Liver (tissue), 9 donors: ENCODE data around the gene RSU1. TPM values are rescaled to one million over a fixed set of nuclear protein-coding genes. Genes with fewer than 3 reads are reported as not detected.

Source experiments
- DNase-seq: peaks from one replicate; pipeline ENCODE4 v3.0.0-alpha.2; 2017; ENCODE audit warnings: low spot score
- H3K27ac ChIP-seq, 2 donors: one replicate each; pipeline ENCODE4 v1.7.0; 2013; ENCODE audit warnings: inconsistent platforms in 2 of 2, low read length in 2 of 2, control low read depth in 1 of 2, low read depth in 1 of 2, mild to moderate bottlenecking in 1 of 2
- H3K27me3 ChIP-seq, 4 donors: one replicate each; pipeline versions ENCODE4 v1.6.1 to v1.7.0; 2013; ENCODE audit warnings: low read length in 3 of 4, inconsistent platforms in 1 of 4, mild to moderate bottlenecking in 1 of 4, moderate library complexity in 1 of 4; ENCODE audit not compliant: control insufficient read depth in 4 of 4, insufficient read depth in 4 of 4
- H3K36me3 ChIP-seq, 4 donors: one replicate each; pipeline versions ENCODE4 v1.6.1 to v1.7.0; 2013; ENCODE audit warnings: low read length in 3 of 4, mild to moderate bottlenecking in 3 of 4, low read depth in 1 of 4, moderate library complexity in 1 of 4; ENCODE audit not compliant: control insufficient read depth in 4 of 4, insufficient read depth in 3 of 4
- H3K4me1 ChIP-seq, 4 donors: one replicate each; pipeline versions ENCODE4 v1.6.1 to v1.7.0; 2013; ENCODE audit warnings: low read length in 3 of 4, mild to moderate bottlenecking in 3 of 4, moderate library complexity in 1 of 4; ENCODE audit not compliant: control insufficient read depth in 4 of 4, insufficient read depth in 4 of 4
- H3K4me3 ChIP-seq, 3 donors: one replicate each; pipeline versions ENCODE4 v1.6.1 to v1.7.0; 2013; ENCODE audit warnings: low read length in 3 of 3, control low read depth in 1 of 3, low read depth in 1 of 3, mild to moderate bottlenecking in 1 of 3
- H3K9ac ChIP-seq, 2 donors: one replicate each; pipeline ENCODE4 v1.7.0; 2013; ENCODE audit warnings: low read length in 2 of 2, mild to moderate bottlenecking in 2 of 2, moderate library complexity in 2 of 2, control low read depth in 1 of 2, low read depth in 1 of 2
- H3K9me3 ChIP-seq, 4 donors: one replicate each; pipeline versions ENCODE4 v1.6.1 to v1.7.0; 2013; ENCODE audit warnings: low read length in 3 of 4; ENCODE audit not compliant: control insufficient read depth in 4 of 4
- EGR1 ChIP-seq, 2 donors: IDR thresholded peaks; 2 replicates each; pipeline ENCODE4 v1.6.1; 2016 to 2018; ENCODE audit warnings: antibody characterized with exemption in 2 of 2, low read depth in 2 of 2
- FOXA2 ChIP-seq: IDR thresholded peaks from 2 replicates; pipeline ENCODE4 v1.6.1; 2016; ENCODE audit warnings: antibody characterized with exemption
- GABPA ChIP-seq, 2 donors: IDR thresholded peaks in 1 of 2; conservative IDR thresholded peaks in 1 of 2; 2 replicates each; pipeline ENCODE4 v1.6.1; 2016; ENCODE audit warnings: antibody characterized with exemption in 2 of 2, mild to moderate bottlenecking in 1 of 2, moderate library complexity in 1 of 2
- HNF4A ChIP-seq, 2 donors: conservative IDR thresholded peaks; 2 replicates each; pipeline ENCODE4 v1.6.1; 2016; ENCODE audit warnings: antibody characterized with exemption in 2 of 2, mild to moderate bottlenecking in 2 of 2
- JUND ChIP-seq, 2 donors: IDR thresholded peaks; 2 replicates each; pipeline ENCODE4 v1.6.1; 2016; ENCODE audit warnings: antibody characterized with exemption in 2 of 2
- RAD21 ChIP-seq, 2 donors: IDR thresholded peaks; 2 replicates each; pipeline ENCODE4 v1.6.1; 2016; ENCODE audit warnings: antibody characterized with exemption in 2 of 2, mild to moderate bottlenecking in 2 of 2
- SP1 ChIP-seq: IDR thresholded peaks from 2 replicates; pipeline ENCODE4 v1.6.1; 2018; ENCODE audit warnings: antibody characterized with exemption, mild to moderate bottlenecking
- TAF1 ChIP-seq: conservative IDR thresholded peaks from 2 replicates; pipeline ENCODE4 v1.6.1; 2016; ENCODE audit warnings: antibody characterized with exemption, mild to moderate bottlenecking
- YY1 ChIP-seq: IDR thresholded peaks from 2 replicates; pipeline ENCODE4 v1.6.1; 2016; ENCODE audit warnings: antibody characterized with exemption, mild to moderate bottlenecking
- WGBS: extraction: QIAGEN DNeasy Blood & Tissue Kit; methylation state at CpG from one replicate; pipeline ENCODE4 v1.1.7; 2013; 5-methylcytosine and 5-hydroxymethylcytosine counted together
- polyA plus RNA-seq, 2 donors: library from polyadenylated mRNA; stranded (reverse) in 1 of 2; unstranded in 1 of 2; fragments of 200-250 nt in 1 of 2; fragments of >200 nt in 1 of 2; fragmentation: Nextera tagmentation in 1 of 2; extraction: Ambion mirVana in 1 of 2; gene quantifications; one replicate each; pipeline versions ENCODE4 v1.2.1 to v1.2.3, GENCODE V29; 2013 to 2015
- total RNA-seq, 2 donors: library from RNA; depleted of rRNA; stranded (reverse); fragments of >200 nt; gene quantifications; one replicate each; pipeline ENCODE4 v1.2.3, GENCODE V29; 2014
- TF ChIP-seq, protein P1 (sequence below): IDR thresholded peaks from 2 replicates; pipeline ENCODE4 v1.6.1; 2016; ENCODE audit warnings: antibody characterized with exemption
- TF ChIP-seq, protein P2 (sequence below): IDR thresholded peaks from 2 replicates; pipeline ENCODE4 v1.6.1; 2016; ENCODE audit warnings: antibody characterized with exemption, mild to moderate bottlenecking
- TF ChIP-seq, protein P3 (sequence below): fragments of 150-350 bp; IDR thresholded peaks from 2 replicates; pipeline ENCODE4 v1.5.1; 2017; ENCODE audit warnings: improper control_type of control experiment, low read depth, low read length; ENCODE audit not compliant: missing input control
- donor health status: healthy.
- donor health status: healthy.
- donor health status: healthy.
- donor health status: healthy.
- donor health status: healthy.

RSU1 gene
- total and polyA plus RNA-seq, 4 donors = 19.2 to 38.2 (median 28.0) TPM

DNA sequence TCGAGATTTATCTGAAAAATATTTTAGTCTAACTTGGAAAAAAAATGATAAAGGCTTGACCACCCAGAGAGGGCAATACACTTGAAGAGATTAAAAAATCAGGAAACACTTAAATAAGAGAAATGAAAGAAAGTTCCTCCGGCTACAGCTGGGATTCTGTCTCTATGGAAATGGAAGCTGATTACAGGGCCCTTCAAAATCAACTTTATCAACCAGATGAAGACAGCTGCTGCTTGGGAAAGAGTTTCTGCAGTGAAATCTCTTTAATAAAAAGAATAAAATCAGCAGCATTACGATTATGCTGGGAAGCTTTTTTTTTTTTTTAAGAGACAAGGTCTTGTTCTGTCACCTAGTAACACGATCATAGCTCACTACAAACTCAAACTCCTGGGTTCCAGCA lies 4.5 kb downstream of the RSU1 start (continued):
- no peak for TF ChIP-seq FOXA2

DNA sequence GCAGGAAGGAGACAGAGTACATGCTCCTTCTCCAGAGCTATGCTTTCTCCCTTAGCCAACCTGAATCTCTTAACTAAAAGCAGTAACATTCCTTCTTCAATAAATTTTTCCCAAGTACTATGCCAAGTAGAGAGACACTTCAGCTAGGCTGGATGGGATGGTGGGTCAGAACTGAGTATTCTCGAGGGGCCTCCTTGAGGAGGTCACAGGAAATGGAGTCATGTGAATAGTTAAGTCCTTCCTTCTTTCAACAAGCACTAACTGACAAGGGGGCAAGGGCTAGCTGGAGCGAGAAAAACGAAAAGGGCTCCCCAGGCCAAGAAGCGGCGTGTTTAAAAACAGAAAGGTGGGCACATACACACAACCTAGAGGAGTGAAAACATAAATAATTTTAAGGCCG lies 5.5 kb downstream of the RSU1 start:
- H3K4me1 ChIP-seq = peaks cover 2 to 7% (median 5%) of the 10 kb centered on the region in 4 donors
- no peaks in the 10 kb centered on the region for H3K9me3 ChIP-seq
- 88% methylated on average over 6 of the region's 6 CpGs for WGBS
- no peaks in the 10 kb centered on the region for H3K36me3 ChIP-seq
- TF ChIP-seq EGR1 (IDR thresholded peaks at IDR 0.05; ENCODE audit: low read depth in 2 of 2) (no peak), JUND (IDR thresholded peaks at IDR 0.05) (no peak), YY1 (no peak), SP1 (no peak), FOXA2 (no peak), HNF4A (conservative IDR thresholded peaks at IDR 0.05) (no peak), GABPA (IDR thresholded peaks at IDR 0.05 in 1 of 2, conservative IDR thresholded peaks at IDR 0.05 in 1 of 2) (no peak), RAD21 (IDR thresholded peaks at IDR 0.05) (no peak)
- TF ChIP-seq, protein P1, sequence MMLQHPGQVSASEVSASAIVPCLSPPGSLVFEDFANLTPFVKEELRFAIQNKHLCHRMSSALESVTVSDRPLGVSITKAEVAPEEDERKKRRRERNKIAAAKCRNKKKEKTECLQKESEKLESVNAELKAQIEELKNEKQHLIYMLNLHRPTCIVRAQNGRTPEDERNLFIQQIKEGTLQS = no peak
- TF ChIP-seq, protein P2, sequence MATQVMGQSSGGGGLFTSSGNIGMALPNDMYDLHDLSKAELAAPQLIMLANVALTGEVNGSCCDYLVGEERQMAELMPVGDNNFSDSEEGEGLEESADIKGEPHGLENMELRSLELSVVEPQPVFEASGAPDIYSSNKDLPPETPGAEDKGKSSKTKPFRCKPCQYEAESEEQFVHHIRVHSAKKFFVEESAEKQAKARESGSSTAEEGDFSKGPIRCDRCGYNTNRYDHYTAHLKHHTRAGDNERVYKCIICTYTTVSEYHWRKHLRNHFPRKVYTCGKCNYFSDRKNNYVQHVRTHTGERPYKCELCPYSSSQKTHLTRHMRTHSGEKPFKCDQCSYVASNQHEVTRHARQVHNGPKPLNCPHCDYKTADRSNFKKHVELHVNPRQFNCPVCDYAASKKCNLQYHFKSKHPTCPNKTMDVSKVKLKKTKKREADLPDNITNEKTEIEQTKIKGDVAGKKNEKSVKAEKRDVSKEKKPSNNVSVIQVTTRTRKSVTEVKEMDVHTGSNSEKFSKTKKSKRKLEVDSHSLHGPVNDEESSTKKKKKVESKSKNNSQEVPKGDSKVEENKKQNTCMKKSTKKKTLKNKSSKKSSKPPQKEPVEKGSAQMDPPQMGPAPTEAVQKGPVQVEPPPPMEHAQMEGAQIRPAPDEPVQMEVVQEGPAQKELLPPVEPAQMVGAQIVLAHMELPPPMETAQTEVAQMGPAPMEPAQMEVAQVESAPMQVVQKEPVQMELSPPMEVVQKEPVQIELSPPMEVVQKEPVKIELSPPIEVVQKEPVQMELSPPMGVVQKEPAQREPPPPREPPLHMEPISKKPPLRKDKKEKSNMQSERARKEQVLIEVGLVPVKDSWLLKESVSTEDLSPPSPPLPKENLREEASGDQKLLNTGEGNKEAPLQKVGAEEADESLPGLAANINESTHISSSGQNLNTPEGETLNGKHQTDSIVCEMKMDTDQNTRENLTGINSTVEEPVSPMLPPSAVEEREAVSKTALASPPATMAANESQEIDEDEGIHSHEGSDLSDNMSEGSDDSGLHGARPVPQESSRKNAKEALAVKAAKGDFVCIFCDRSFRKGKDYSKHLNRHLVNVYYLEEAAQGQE = no peak
- H3K4me3 ChIP-seq = no peak overlapping the region
- no peaks in the 10 kb centered on the region for H3K27me3 ChIP-seq
- H3K27ac ChIP-seq = no peak overlapping the region
- no peak for DNase-seq
- H3K9ac ChIP-seq = no peak overlapping the region

DNA sequence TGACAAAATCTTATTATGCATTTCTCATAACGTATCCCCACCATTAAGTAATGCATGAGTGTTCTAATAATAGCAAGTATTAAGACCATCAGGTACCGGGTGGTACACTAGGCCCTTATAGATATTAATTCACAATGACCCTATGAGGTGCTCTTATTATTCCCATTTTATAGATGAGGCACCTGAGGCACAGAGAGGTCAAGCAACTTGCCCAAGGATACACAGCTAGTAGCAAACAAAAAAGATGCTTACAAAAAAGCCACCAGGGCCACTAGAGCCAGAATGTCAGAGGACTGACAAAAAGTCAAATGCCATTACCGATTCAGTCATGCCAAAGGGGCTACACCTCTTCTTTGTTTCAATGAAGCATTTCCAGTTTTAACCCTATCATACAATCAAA lies 5.9 kb downstream of the RSU1 start:
- DNase-seq = no peak
- TF ChIP-seq EGR1 (IDR thresholded peaks at IDR 0.05; ENCODE audit: low read depth in 2 of 2) = no peak
- no peak for TF ChIP-seq RAD21 (IDR thresholded peaks at IDR 0.05)
- TF ChIP-seq TAF1 = no peak
- Histone ChIP-seq H3K27me3 (no peaks in the 10 kb centered on the region), H3K9ac (no peak overlapping the region), H3K27ac (no peak overlapping the region), H3K4me1 (peaks cover 2 to 3% (median 2%) of the 10 kb centered on the region in 4 donors), H3K9me3 (no peaks in the 10 kb centered on the region), H3K36me3 (no peaks in the 10 kb centered on the region), H3K4me3 (no peak overlapping the region)
- WGBS = 94% methylated on average over 3 of the region's 3 CpGs

DNA sequence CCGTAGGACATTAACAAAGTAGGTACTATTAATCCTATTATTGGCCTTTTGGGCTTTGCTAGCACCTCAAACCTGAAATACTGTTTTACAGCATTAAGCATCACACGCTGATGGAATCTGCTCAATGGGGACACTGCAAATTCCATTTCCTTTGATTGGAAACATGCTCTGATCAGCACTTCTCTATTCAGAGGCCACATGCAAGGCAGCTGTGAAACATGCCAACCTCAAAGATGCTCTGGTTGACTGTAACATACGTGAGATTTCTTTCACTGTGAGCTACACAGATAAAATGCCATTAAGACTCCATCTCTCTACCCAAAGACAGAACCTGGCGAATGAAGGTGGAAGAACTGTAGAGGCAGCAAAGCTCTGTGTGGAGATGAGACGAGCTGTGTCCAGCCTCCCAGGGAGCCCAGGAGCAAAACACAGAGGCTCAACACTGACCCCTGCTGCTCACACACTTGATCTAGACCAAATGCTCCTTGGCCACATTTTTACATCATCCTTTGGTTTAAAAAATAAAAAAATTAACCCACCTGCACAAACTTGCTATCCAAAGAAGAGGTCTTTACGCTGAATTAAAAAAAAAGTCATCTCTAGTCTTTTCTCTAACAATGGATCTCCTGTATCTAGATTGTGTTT lies 8.0 kb downstream of the RSU1 start:
- H3K36me3 ChIP-seq = no peaks in the 10 kb centered on the region
- no peaks in the 10 kb centered on the region for H3K9me3 ChIP-seq
- H3K9ac ChIP-seq = no peak overlapping the region
- peak; percentile 67 for DNase-seq
- H3K4me3 ChIP-seq = no peak overlapping the region
- no peaks in the 10 kb centered on the region for H3K4me1 ChIP-seq
- WGBS = 89% methylated on average over 6 of the region's 6 CpGs
- no peaks in the 10 kb centered on the region for H3K27me3 ChIP-seq
- H3K27ac ChIP-seq = no peak overlapping the region
- peak; percentile 56 to 72 for TF ChIP-seq RAD21 (IDR thresholded peaks at IDR 0.05)
- TF ChIP-seq, protein P3, sequence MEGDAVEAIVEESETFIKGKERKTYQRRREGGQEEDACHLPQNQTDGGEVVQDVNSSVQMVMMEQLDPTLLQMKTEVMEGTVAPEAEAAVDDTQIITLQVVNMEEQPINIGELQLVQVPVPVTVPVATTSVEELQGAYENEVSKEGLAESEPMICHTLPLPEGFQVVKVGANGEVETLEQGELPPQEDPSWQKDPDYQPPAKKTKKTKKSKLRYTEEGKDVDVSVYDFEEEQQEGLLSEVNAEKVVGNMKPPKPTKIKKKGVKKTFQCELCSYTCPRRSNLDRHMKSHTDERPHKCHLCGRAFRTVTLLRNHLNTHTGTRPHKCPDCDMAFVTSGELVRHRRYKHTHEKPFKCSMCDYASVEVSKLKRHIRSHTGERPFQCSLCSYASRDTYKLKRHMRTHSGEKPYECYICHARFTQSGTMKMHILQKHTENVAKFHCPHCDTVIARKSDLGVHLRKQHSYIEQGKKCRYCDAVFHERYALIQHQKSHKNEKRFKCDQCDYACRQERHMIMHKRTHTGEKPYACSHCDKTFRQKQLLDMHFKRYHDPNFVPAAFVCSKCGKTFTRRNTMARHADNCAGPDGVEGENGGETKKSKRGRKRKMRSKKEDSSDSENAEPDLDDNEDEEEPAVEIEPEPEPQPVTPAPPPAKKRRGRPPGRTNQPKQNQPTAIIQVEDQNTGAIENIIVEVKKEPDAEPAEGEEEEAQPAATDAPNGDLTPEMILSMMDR = peak; percentile 26
- no peak for TF ChIP-seq TAF1
